GM12878 (cell line): ENCODE measurements around the gene KRTAP4-16. TPM values are rescaled to one million over a fixed set of nuclear protein-coding genes. Genes with fewer than 3 reads are reported as not detected.

Experiments
- ATAC-seq: fragments of 200-7000 bp; cut with Tn5 transposase; 3 replicates; pipeline ENCODE4 v1.9.1; 2020; ENCODE audit warnings: mild to moderate bottlenecking, moderate library complexity
- BruUV-seq: library from RNA; stranded (reverse); fragments of 400-500 nt; replicated peaks from 2 replicates; lab custom pipeline; 2021; lab: Mats Ljungman, UMichigan
- CTCF ChIA-PET: fragments of 300-600 bp; sonication (Branson Sonifier 250); formaldehyde crosslinking; extraction: SDS; loops from one replicate; lab custom pipeline; 2021; ENCODE audit warnings: inconsistent platforms; lab: Yijun Ruan, JAX
- POLR2A ChIA-PET: fragments of 350-600 bp; formaldehyde crosslinking; extraction: SDS; loops from one replicate; lab custom pipeline; 2021; ENCODE audit warnings: inconsistent platforms; lab: Charles Lee
- RAD21 ChIA-PET: fragments of 300-600 bp; sonication (Branson Sonifier 250); formaldehyde crosslinking; loops from one replicate; lab custom pipeline; 2023; ENCODE audit warnings: antibody characterized with exemption; ENCODE audit not compliant: unreplicated experiment; lab: Charles Lee
- SMC1A ChIA-PET: fragments of 300-600 bp; sonication (Branson Sonifier 250); formaldehyde crosslinking; loops from one replicate; lab custom pipeline; 2023; ENCODE audit not compliant: unreplicated experiment, uncharacterized antibody; lab: Charles Lee
- DNase-seq: peaks from one replicate; pipeline ENCODE4 v3.0.0-alpha.2; 2011; ENCODE audit warnings: low read depth, low spot score
- FAIRE-seq: peaks from 3 replicates; lab custom pipeline; 2011; peaks lifted over from hg19 to GRCh38; lab: Jason Lieb, UNC
- H2AFZ ChIP-seq: 2 replicates; pipeline ENCODE4 v1.6.0; 2011; ENCODE audit warnings: low read depth, low read length, control low read depth; ENCODE audit not compliant: control insufficient read depth
- H3K27ac ChIP-seq: 2 replicates; pipeline ENCODE4 v1.5.1; 2011; ENCODE audit warnings: control low read depth; ENCODE audit not compliant: control insufficient read depth, insufficient read depth
- H3K27me3 ChIP-seq, 2 experiments: replicated peaks in 1 of 2; 2 replicates each; pipeline versions ENCODE4 v1.6.0 to v1.6.1; 2011; ENCODE audit warnings: low read length in 1 of 2; ENCODE audit not compliant: control insufficient read depth in 2 of 2, insufficient read depth in 2 of 2
- H3K36me3 ChIP-seq, 2 experiments: 2 replicates each; pipeline ENCODE4 v1.5.1; 2011; ENCODE audit warnings: low read length in 1 of 2; ENCODE audit not compliant: control insufficient read depth in 2 of 2, insufficient read depth in 2 of 2
- H3K4me1 ChIP-seq: 2 replicates; pipeline ENCODE4 v1.6.1; 2011; ENCODE audit warnings: mild to moderate bottlenecking, low read length, moderate library complexity, mixed read lengths; ENCODE audit not compliant: control insufficient read depth, insufficient read depth
- H3K4me2 ChIP-seq: 2 replicates; pipeline ENCODE4 v1.6.0; 2011; ENCODE audit warnings: control low read depth; ENCODE audit not compliant: control insufficient read depth, insufficient read depth
- H3K4me3 ChIP-seq: fragments of 200-600 bp; sonication (generic); 2 replicates; pipeline ENCODE4 v1.5.1; 2016
- H3K79me2 ChIP-seq: 2 replicates; pipeline ENCODE4 v1.6.0; 2011; ENCODE audit warnings: low read length; ENCODE audit not compliant: control insufficient read depth, insufficient read depth
- H3K9ac ChIP-seq: 2 replicates; pipeline ENCODE4 v1.8.0; 2011; ENCODE audit warnings: low read length, control low read depth, mixed read lengths; ENCODE audit not compliant: control insufficient read depth, insufficient read depth
- H3K9me3 ChIP-seq: replicated peaks from 3 replicates; pipeline ENCODE4 v1.5.1; 2011; ENCODE audit warnings: mild to moderate bottlenecking, low read length; ENCODE audit not compliant: control insufficient read depth, insufficient read depth
- H4K20me1 ChIP-seq: 2 replicates; pipeline ENCODE4 v1.6.0; 2011; ENCODE audit not compliant: control insufficient read depth, insufficient read depth
- ESRRA ChIP-seq: IDR thresholded peaks from 2 replicates; pipeline ENCODE4 v1.6.1; 2012; ENCODE audit warnings: mild to moderate bottlenecking, low read length, improper control_type of control experiment
- NFXL1 ChIP-seq: fragments of 450-650 bp; IDR thresholded peaks from 2 replicates; pipeline ENCODE4 v1.6.1; 2017; ENCODE audit warnings: antibody characterized with exemption, mild to moderate bottlenecking, borderline replicate concordance
- NR2C1 ChIP-seq: fragments of 450-650 bp; IDR thresholded peaks from 2 replicates; pipeline ENCODE4 v1.6.1; 2017; ENCODE audit warnings: antibody characterized with exemption, mild to moderate bottlenecking, moderate library complexity
- PML ChIP-seq: IDR thresholded peaks from 2 replicates; pipeline ENCODE4 v1.6.1; 2012; ENCODE audit warnings: low read length, inconsistent platforms
- POU2F2 ChIP-seq: IDR thresholded peaks from 3 replicates; pipeline ENCODE4 v1.6.1; 2011; ENCODE audit warnings: low read depth, mild to moderate bottlenecking, low read length, borderline replicate concordance
- SPI1 ChIP-seq: IDR thresholded peaks from 2 replicates; pipeline ENCODE4 v1.6.1; 2011; ENCODE audit warnings: low read depth, mild to moderate bottlenecking, low read length, moderate library complexity, borderline replicate concordance; ENCODE audit not compliant: insufficient read depth
- SUZ12 ChIP-seq: fragments of 200-600 bp; sonication (generic); IDR thresholded peaks from one replicate; pipeline ENCODE4 v1.6.1; 2018; ENCODE audit warnings: antibody characterized with exemption, mild to moderate bottlenecking; ENCODE audit not compliant: unreplicated experiment
- TCF7 ChIP-seq: IDR thresholded peaks from 2 replicates; pipeline ENCODE4 v1.6.1; 2014; ENCODE audit warnings: antibody characterized with exemption, borderline replicate concordance
- ZNF274 ChIP-seq: IDR thresholded peaks from one replicate; pipeline ENCODE4 v1.8.0; 2011; ENCODE audit not compliant: insufficient read length, insufficient read depth
- WGBS: methylation state at CpG from one replicate; pipeline ENCODE4 v1.1.6; 2016; ENCODE audit warnings: low lambda C conversion rate; ENCODE audit not compliant: insufficient replicate concordance, insufficient coverage; ENCODE audit errors: missing lambda C conversion rate; 5-methylcytosine and 5-hydroxymethylcytosine counted together
- in situ Hi-C: fragments of 300-500 bp; cut with MboI; formaldehyde crosslinking; loops from 9 replicates; pipeline ENCODE4 v1.14.3; 2018; ENCODE audit warnings: mixed read lengths
- intact Hi-C: fragments of 100-400 bp; cut with micrococcal nuclease; formaldehyde crosslinking; loops from one replicate; pipeline ENCODE4 v1.14.2; 2022; ENCODE audit not compliant: unreplicated experiment
- polyA plus RNA-seq, 11 experiments: library from polyadenylated mRNA; depleted of rRNA in 4 of 11; unstranded in 6 of 11; stranded (reverse) in 5 of 11; fragments of >200 nt; fragmentation: Nextera tagmentation in 4 of 11; fragmentation: Illumina TruSeq in 1 of 11; extraction: Ambion mirVana in 4 of 11; extraction: Trizol in 1 of 11; gene quantifications; 1 replicate in 1 of 11; 2 replicates in 10 of 11; pipeline versions ENCODE4 v1.2.1 to v1.2.3, GENCODE V29; 2011 to 2016; ENCODE audit warnings: inconsistent platforms in 2 of 11, missing spikeins in 2 of 11, low read depth in 1 of 11
- total RNA-seq, 4 experiments: library from RNA; depleted of rRNA in 3 of 4; stranded (reverse); fragments of >200 nt in 3 of 4; fragmentation: Illumina TruSeq in 1 of 4; extraction: Trizol in 1 of 4; gene quantifications; 2 replicates each; pipeline versions ENCODE4 v1.2.1 to v1.2.3, GENCODE V29; 2013 to 2021
- TF ChIP-seq, protein P1 (sequence below): fragments of 450-650 bp; IDR thresholded peaks from 2 replicates; pipeline ENCODE4 v1.6.1; 2016; ENCODE audit warnings: mild to moderate bottlenecking
- TF ChIP-seq, protein P2 (sequence below): IDR thresholded peaks from 2 replicates; pipeline ENCODE4 v1.6.1; 2012; ENCODE audit warnings: low read depth, low read length, improper control_type of control experiment
- TF ChIP-seq, protein P3 (sequence below): fragments of 450-650 bp; IDR thresholded peaks from 2 replicates; pipeline ENCODE4 v1.6.1; 2016; ENCODE audit warnings: mild to moderate bottlenecking, moderate library complexity, borderline replicate concordance

Gene KRTAP4-16
- total and polyA plus RNA-seq, 10 of the 15 experiments (the other 5 are each of a cell fraction or from before 2014, with no cell fraction given), result not detected

DNA sequence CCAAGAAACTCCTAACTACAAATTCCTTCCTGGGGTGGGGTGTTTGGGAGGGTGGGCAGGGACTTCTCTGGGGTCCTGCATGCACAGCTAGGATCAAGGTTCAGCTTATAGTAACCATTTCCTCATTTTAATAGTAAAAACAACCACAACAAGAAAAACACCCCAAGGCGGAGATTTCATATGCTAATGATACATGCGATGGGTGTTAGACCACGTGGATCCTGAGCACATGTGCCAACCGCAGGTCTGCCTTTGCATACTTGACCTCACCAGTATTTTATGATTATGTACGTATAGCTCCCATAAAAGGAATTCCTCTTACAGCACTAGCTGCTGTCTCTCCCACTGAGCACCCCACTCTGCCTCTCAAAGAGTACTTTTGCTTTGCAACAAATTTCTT is 14.3 kb upstream of the KRTAP4-16 start:
- DNase-seq, result no peak
- Histone ChIP-seq H4K20me1 (no peaks in the 10 kb centered on the region), H3K4me1 (no peaks in the 10 kb centered on the region), H3K9ac (no peak overlapping the region), H3K79me2 (no peaks in the 10 kb centered on the region), H3K4me2 (no peak overlapping the region), H3K36me3 (no peaks in the 10 kb centered on the region), H3K4me3 (no peak overlapping the region), H3K27me3 (no peaks in the 10 kb centered on the region), H3K9me3 (no peaks in the 10 kb centered on the region), H3K27ac (no peak overlapping the region), H2AFZ (no peak overlapping the region)
- POLR2A ChIA-PET, result no interaction called here
- no TSS peak for BruUV-seq
- RAD21 ChIA-PET, result no interaction called here
- WGBS, result 2% methylated on average over 5 of the region's 5 CpGs
- in situ Hi-C loops (no loop called here), intact Hi-C loops (no loop called here)
- SMC1A ChIA-PET, result no interaction called here
- no peak for TF ChIP-seq ZNF274
- no peak for TF ChIP-seq PML
- TF ChIP-seq SPI1, result 0 out of 2 replicates have a peak, but pooled peaks have one; percentile 6
- no peak for TF ChIP-seq TCF7
- CTCF ChIA-PET, result interaction anchor here (0.6 kb wide), 1 partner anchor 316 kb away, joined by 5 read pairs; no protein-coding TSS in a partner anchor
- ATAC-seq, result no peak
- FAIRE-seq, result no peak

DNA sequence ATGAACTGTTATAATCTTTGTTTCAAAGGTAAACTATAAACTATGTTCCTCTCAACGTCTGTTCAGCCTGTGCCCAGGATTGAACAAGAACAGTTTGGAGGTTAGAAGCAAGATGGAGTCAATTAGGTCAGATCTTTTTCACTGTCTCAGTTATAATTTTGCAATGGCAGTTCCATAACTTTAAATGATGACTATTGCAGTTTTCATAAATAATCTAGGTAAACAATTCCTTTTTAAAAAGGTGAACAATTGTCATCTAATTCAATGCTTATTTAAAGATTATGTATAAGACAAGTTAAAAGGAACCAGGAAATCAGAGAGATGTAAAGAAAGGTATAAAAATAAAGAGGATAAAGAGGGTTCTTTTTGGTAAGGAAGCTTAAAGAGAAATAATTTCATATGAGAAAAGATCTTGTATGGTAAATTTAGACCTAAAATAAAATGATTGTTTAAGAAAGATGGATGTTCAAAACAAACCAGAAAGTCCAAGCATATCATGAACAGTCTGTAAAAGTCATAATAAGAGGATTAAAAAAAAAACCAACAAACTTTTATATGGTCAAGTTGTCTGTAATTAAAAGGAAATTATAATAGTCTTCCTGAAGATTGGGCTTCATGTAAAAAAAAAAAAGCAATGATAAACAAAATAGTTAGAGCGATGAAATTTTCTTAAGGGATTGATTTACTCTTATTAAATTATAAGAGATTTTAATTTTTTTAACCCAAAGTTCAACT is 9.3 kb upstream of the KRTAP4-16 start:
- H2AFZ ChIP-seq, result no peak overlapping the region
- TF ChIP-seq ESRRA (no peak), POU2F2 (no peak), SUZ12 (no peak), NFXL1 (no peak), NR2C1 (no peak), PML (no peak)
- TF ChIP-seq, protein P1, sequence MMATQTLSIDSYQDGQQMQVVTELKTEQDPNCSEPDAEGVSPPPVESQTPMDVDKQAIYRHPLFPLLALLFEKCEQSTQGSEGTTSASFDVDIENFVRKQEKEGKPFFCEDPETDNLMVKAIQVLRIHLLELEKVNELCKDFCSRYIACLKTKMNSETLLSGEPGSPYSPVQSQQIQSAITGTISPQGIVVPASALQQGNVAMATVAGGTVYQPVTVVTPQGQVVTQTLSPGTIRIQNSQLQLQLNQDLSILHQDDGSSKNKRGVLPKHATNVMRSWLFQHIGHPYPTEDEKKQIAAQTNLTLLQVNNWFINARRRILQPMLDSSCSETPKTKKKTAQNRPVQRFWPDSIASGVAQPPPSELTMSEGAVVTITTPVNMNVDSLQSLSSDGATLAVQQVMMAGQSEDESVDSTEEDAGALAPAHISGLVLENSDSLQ, result no peak
- TF ChIP-seq, protein P2, sequence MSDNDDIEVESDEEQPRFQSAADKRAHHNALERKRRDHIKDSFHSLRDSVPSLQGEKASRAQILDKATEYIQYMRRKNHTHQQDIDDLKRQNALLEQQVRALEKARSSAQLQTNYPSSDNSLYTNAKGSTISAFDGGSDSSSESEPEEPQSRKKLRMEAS, result no peak
- TF ChIP-seq, protein P3, sequence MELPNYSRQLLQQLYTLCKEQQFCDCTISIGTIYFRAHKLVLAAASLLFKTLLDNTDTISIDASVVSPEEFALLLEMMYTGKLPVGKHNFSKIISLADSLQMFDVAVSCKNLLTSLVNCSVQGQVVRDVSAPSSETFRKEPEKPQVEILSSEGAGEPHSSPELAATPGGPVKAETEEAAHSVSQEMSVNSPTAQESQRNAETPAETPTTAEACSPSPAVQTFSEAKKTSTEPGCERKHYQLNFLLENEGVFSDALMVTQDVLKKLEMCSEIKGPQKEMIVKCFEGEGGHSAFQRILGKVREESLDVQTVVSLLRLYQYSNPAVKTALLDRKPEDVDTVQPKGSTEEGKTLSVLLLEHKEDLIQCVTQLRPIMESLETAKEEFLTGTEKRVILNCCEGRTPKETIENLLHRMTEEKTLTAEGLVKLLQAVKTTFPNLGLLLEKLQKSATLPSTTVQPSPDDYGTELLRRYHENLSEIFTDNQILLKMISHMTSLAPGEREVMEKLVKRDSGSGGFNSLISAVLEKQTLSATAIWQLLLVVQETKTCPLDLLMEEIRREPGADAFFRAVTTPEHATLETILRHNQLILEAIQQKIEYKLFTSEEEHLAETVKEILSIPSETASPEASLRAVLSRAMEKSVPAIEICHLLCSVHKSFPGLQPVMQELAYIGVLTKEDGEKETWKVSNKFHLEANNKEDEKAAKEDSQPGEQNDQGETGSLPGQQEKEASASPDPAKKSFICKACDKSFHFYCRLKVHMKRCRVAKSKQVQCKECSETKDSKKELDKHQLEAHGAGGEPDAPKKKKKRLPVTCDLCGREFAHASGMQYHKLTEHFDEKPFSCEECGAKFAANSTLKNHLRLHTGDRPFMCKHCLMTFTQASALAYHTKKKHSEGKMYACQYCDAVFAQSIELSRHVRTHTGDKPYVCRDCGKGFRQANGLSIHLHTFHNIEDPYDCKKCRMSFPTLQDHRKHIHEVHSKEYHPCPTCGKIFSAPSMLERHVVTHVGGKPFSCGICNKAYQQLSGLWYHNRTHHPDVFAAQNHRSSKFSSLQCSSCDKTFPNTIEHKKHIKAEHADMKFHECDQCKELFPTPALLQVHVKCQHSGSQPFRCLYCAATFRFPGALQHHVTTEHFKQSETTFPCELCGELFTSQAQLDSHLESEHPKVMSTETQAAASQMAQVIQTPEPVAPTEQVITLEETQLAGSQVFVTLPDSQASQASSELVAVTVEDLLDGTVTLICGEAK, result no peak

More for the DNA sequence above, 9.3 kb upstream of the KRTAP4-16 start:
- ChIA-PET SMC1A (no interaction called here), POLR2A (no interaction called here), RAD21 (no interaction called here), CTCF (no interaction called here)
- no peaks in the 10 kb centered on the region for H3K79me2 ChIP-seq
- ATAC-seq (no peak), DNase-seq (no peak), FAIRE-seq (no peak)
- no peaks in the 10 kb centered on the region for H3K4me1 ChIP-seq
- no peak overlapping the region for H3K4me2 ChIP-seq
- H3K9me3 ChIP-seq, result no peaks in the 10 kb centered on the region
- no peak overlapping the region for H3K9ac ChIP-seq
- in situ Hi-C loops, result no loop called here
- H3K4me3 ChIP-seq, result no peak overlapping the region
- WGBS, result 24% methylated on average over 2 of the region's 2 CpGs
- no peak overlapping the region for H3K27ac ChIP-seq
- intact Hi-C loops, result no loop called here
- no peaks in the 10 kb centered on the region for H3K27me3 ChIP-seq
- H3K36me3 ChIP-seq, result no peaks in the 10 kb centered on the region
- no peaks in the 10 kb centered on the region for H4K20me1 ChIP-seq
- no TSS peak for BruUV-seq
